ENCODE measurements around the gene ANTXRL.
"Not testable (repeated sequence)": the region's sequence is repeated elsewhere in the genome, so short reads cannot be mapped to it uniquely, and the experiment has no call there.

Gene ANTXRL

GRCh38 chr10:46250898-46251856 lies 35.6 kb upstream of the ANTXRL start:
- Mint-ChIP-seq H3K36me3 (ENCODE audit: low read depth) (no peaks in the 10 kb centered on the region), H3K9me3 (no peaks in the 10 kb centered on the region), H3K4me3 (no peak overlapping the region), H3K27ac (no peak overlapping the region), H3K27me3 (no peaks in the 10 kb centered on the region), H3K4me1 (peaks cover 7% of the 10 kb centered on the region)
- DNase-seq, result peak; percentile 0
- ATAC-seq, result no peak

GRCh38 chr10:46251857-46252847 lies 34.6 kb upstream of the ANTXRL start:
- no peak overlapping the region for H3K27ac Mint-ChIP-seq
- no peaks in the 10 kb centered on the region for H3K27me3 Mint-ChIP-seq
- peaks cover 8% of the 10 kb centered on the region for H3K4me1 Mint-ChIP-seq
- H3K4me3 Mint-ChIP-seq, result no peak overlapping the region
- DNase-seq (peak; percentile 0), ATAC-seq (no peak)
- H3K36me3 Mint-ChIP-seq (ENCODE audit: low read depth), result no peaks in the 10 kb centered on the region
- H3K9me3 Mint-ChIP-seq, result no peaks in the 10 kb centered on the region

- H3K4me3 Mint-ChIP-seq, result no peak overlapping the region
- H3K9me3 Mint-ChIP-seq, result no peaks in the 10 kb centered on the region
- no peak overlapping the region for H3K27ac Mint-ChIP-seq
- no peaks in the 10 kb centered on the region for H3K27me3 Mint-ChIP-seq
- H3K4me1 Mint-ChIP-seq, result peaks cover 10% of the 10 kb centered on the region
- no peak for ATAC-seq
- H3K36me3 Mint-ChIP-seq (ENCODE audit: low read depth), result no peaks in the 10 kb centered on the region
- peak; percentile 1 for DNase-seq
Observed at GRCh38 chr10:46253076-46254006, 33.5 kb upstream of the ANTXRL start.

- H3K4me3 Mint-ChIP-seq, result no peak overlapping the region
- H3K27me3 Mint-ChIP-seq, result no peaks in the 10 kb centered on the region
- peaks cover 15% of the 10 kb centered on the region for H3K4me1 Mint-ChIP-seq
- no peaks in the 10 kb centered on the region for H3K9me3 Mint-ChIP-seq
- no peak overlapping the region for H3K27ac Mint-ChIP-seq
- DNase-seq (no peak), ATAC-seq (no peak)
- peaks cover 2% of the 10 kb centered on the region for H3K36me3 Mint-ChIP-seq (ENCODE audit: low read depth)
Observed at GRCh38 chr10:46254007-46254383, 32.8 kb upstream of the ANTXRL start.

GRCh38 chr10:46254467-46254866 lies 32.3 kb upstream of the ANTXRL start:
- Mint-ChIP-seq H3K4me1 (peaks cover 15% of the 10 kb centered on the region), H3K9me3 (no peaks in the 10 kb centered on the region), H3K36me3 (ENCODE audit: low read depth) (peaks cover 2% of the 10 kb centered on the region), H3K27ac (no peak overlapping the region), H3K4me3 (no peak overlapping the region), H3K27me3 (no peaks in the 10 kb centered on the region)
- DNase-seq (no peak), ATAC-seq (no peak)

- H3K4me3 Mint-ChIP-seq; H3K36me3 Mint-ChIP-seq (ENCODE audit: low read depth); ATAC-seq; H3K27me3 Mint-ChIP-seq; H3K9me3 Mint-ChIP-seq: not testable (repeated sequence)
- DNase-seq, result peak; percentile 2
- peaks cover 15% of the 10 kb centered on the region for H3K4me1 Mint-ChIP-seq
- H3K27ac Mint-ChIP-seq, result peak overlapping the region; percentile 10
Observed at GRCh38 chr10:46255210-46255609, 31.6 kb upstream of the ANTXRL start.

- Mint-ChIP-seq H3K4me3 (no peak overlapping the region), H3K4me1 (peaks cover 15% of the 10 kb centered on the region), H3K27me3 (no peaks in the 10 kb centered on the region), H3K27ac (no peak overlapping the region), H3K36me3 (ENCODE audit: low read depth) (peaks cover 3% of the 10 kb centered on the region), H3K9me3 (no peaks in the 10 kb centered on the region)
- DNase-seq (peak; percentile 80), ATAC-seq (peak; percentile 70)
Observed at GRCh38 chr10:46255801-46256747, 30.7 kb upstream of the ANTXRL start.

GRCh38 chr10:46257099-46257498 lies 29.7 kb upstream of the ANTXRL start:
- no peak for ATAC-seq
- no peaks in the 10 kb centered on the region for H3K9me3 Mint-ChIP-seq
- H3K4me3 Mint-ChIP-seq, result no peak overlapping the region
- H3K4me1 Mint-ChIP-seq, result peaks cover 22% of the 10 kb centered on the region
- H3K27me3 Mint-ChIP-seq, result no peaks in the 10 kb centered on the region
- peaks cover 3% of the 10 kb centered on the region for H3K36me3 Mint-ChIP-seq (ENCODE audit: low read depth)
- no peak for DNase-seq
- no peak overlapping the region for H3K27ac Mint-ChIP-seq

- peaks cover 23% of the 10 kb centered on the region for H3K4me1 Mint-ChIP-seq
- not testable (repeated sequence) for H3K36me3 Mint-ChIP-seq (ENCODE audit: low read depth); H3K4me3 Mint-ChIP-seq; DNase-seq; H3K9me3 Mint-ChIP-seq; H3K27ac Mint-ChIP-seq; ATAC-seq; H3K27me3 Mint-ChIP-seq
Observed at GRCh38 chr10:46262906-46263560, 23.8 kb upstream of the ANTXRL start.

- peak; percentile 1 for DNase-seq
- no peak overlapping the region for H3K27ac Mint-ChIP-seq
- H3K27me3 Mint-ChIP-seq, result no peaks in the 10 kb centered on the region
- H3K4me3 Mint-ChIP-seq, result no peak overlapping the region
- peaks cover 1% of the 10 kb centered on the region for H3K36me3 Mint-ChIP-seq (ENCODE audit: low read depth)
- no peak for ATAC-seq
- no peaks in the 10 kb centered on the region for H3K9me3 Mint-ChIP-seq
- peaks cover 20% of the 10 kb centered on the region for H3K4me1 Mint-ChIP-seq
Observed at GRCh38 chr10:46263831-46264268, 22.9 kb upstream of the ANTXRL start.

GRCh38 chr10:46264336-46264735 lies 22.5 kb upstream of the ANTXRL start:
- DNase-seq (no peak), ATAC-seq (no peak)
- H3K4me1 Mint-ChIP-seq, result peaks cover 19% of the 10 kb centered on the region
- no peaks in the 10 kb centered on the region for H3K9me3 Mint-ChIP-seq
- H3K27ac Mint-ChIP-seq, result no peak overlapping the region
- peaks cover 1% of the 10 kb centered on the region for H3K36me3 Mint-ChIP-seq (ENCODE audit: low read depth)
- no peaks in the 10 kb centered on the region for H3K27me3 Mint-ChIP-seq
- H3K4me3 Mint-ChIP-seq, result no peak overlapping the region

GRCh38 chr10:46264737-46265368 lies 21.9 kb upstream of the ANTXRL start:
- H3K27ac Mint-ChIP-seq, result no peak overlapping the region
- H3K9me3 Mint-ChIP-seq, result no peaks in the 10 kb centered on the region
- no peak overlapping the region for H3K4me3 Mint-ChIP-seq
- H3K27me3 Mint-ChIP-seq, result no peaks in the 10 kb centered on the region
- H3K4me1 Mint-ChIP-seq, result peaks cover 19% of the 10 kb centered on the region
- ATAC-seq (no peak), DNase-seq (peak; percentile 1)
- H3K36me3 Mint-ChIP-seq (ENCODE audit: low read depth), result peaks cover 1% of the 10 kb centered on the region

Data from activated naive CD8-positive, alpha-beta T cell treated with anti-CD3 and anti-CD28 coated beads, Interleukin-2, amount 50 U/mL, for 24 hours (primary cell).